Neutrophil (primary cell): Measurements from ENCODE around the gene LYPLA2.
"Not testable (repeated sequence)": the region's sequence is repeated elsewhere in the genome, so short reads cannot be mapped to it uniquely, and the experiment has no call there.

Source experiments
- H3K27ac ChIP-seq: fragments of 200-600 bp; sonication (generic); 2 replicates; pipeline ENCODE4 v1.5.1; 2016; ENCODE audit warnings: mild to moderate bottlenecking, moderate library complexity
- H3K27me3 ChIP-seq: fragments of 200-600 bp; sonication (generic); 2 replicates; pipeline ENCODE4 v1.6.0; 2016; ENCODE audit warnings: mild to moderate bottlenecking
- H3K36me3 ChIP-seq: fragments of 200-600 bp; sonication (generic); 2 replicates; pipeline ENCODE4 v1.5.1; 2017
- H3K4me1 ChIP-seq, 2 experiments: fragments of 200-600 bp in 1 of 2; sonication (generic) in 1 of 2; 1 replicate in 1 of 2; 2 replicates in 1 of 2; pipeline versions ENCODE4 v1.5.1 to v1.6.1; 2013 to 2016; ENCODE audit warnings: low read depth in 1 of 2, low read length in 1 of 2, mild to moderate bottlenecking in 1 of 2, moderate library complexity in 1 of 2; ENCODE audit not compliant: control insufficient read depth in 1 of 2, insufficient read depth in 1 of 2
- H3K4me3 ChIP-seq, 2 experiments: fragments of 200-600 bp in 1 of 2; sonication (generic) in 1 of 2; 1 replicate in 1 of 2; 2 replicates in 1 of 2; pipeline ENCODE4 v1.5.1; 2013 to 2016; ENCODE audit warnings: low read depth in 1 of 2, low read length in 1 of 2, mild to moderate bottlenecking in 1 of 2, moderate library complexity in 1 of 2
- H3K9me3 ChIP-seq: fragments of 200-600 bp; sonication (generic); 2 replicates; pipeline ENCODE4 v1.5.1; 2016
- CTCF ChIP-seq: fragments of 200-600 bp; sonication (generic); IDR thresholded peaks from 2 replicates; pipeline ENCODE4 v1.5.1; 2016; ENCODE audit warnings: antibody characterized with exemption

Gene LYPLA2

GRCh38 chr1:23793018-23793781, 2.3 kb downstream of the LYPLA2 start:
- no peaks in the 10 kb centered on the region for H3K9me3 ChIP-seq
- peaks cover 20 to 24% of the 10 kb centered on the region in 2 experiments for H3K4me1 ChIP-seq
- TF ChIP-seq CTCF: no peak
- H3K27ac ChIP-seq: no peak overlapping the region
- H3K36me3 ChIP-seq: peaks cover 54% of the 10 kb centered on the region
- H3K4me3 ChIP-seq: no peak overlapping the region
- H3K27me3 ChIP-seq: no peaks in the 10 kb centered on the region

GRCh38 chr1:23793861-23794731, 3.2 kb downstream of the LYPLA2 start:
- no peak for TF ChIP-seq CTCF
- Histone ChIP-seq H3K27ac (no peak overlapping the region), H3K9me3 (no peaks in the 10 kb centered on the region), H3K4me1 (peaks cover 21 to 25% of the 10 kb centered on the region in 2 experiments), H3K4me3 (no peak overlapping the region), H3K27me3 (no peaks in the 10 kb centered on the region), H3K36me3 (peaks cover 60% of the 10 kb centered on the region)

- H3K27me3 ChIP-seq, H3K4me3 ChIP-seq, H3K9me3 ChIP-seq, H3K27ac ChIP-seq: not testable (repeated sequence)
- peaks cover 28 to 31% of the 10 kb centered on the region in 2 experiments for H3K4me1 ChIP-seq
- H3K36me3 ChIP-seq: peaks cover 60% of the 10 kb centered on the region
Observed at GRCh38 chr1:23794732-23795182, 3.8 kb downstream of the LYPLA2 start.

- no peak for TF ChIP-seq CTCF
- H3K4me1 ChIP-seq: peaks cover 25 to 29% of the 10 kb centered on the region in 2 experiments
- no peak overlapping the region for H3K27ac ChIP-seq
- no peaks in the 10 kb centered on the region for H3K9me3 ChIP-seq
- no peak overlapping the region for H3K4me3 ChIP-seq
- no peaks in the 10 kb centered on the region for H3K27me3 ChIP-seq
- H3K36me3 ChIP-seq: peaks cover 60% of the 10 kb centered on the region
Observed at GRCh38 chr1:23795676-23796465, 4.9 kb downstream of the LYPLA2 start.

- Histone ChIP-seq H3K36me3 (peaks cover 60% of the 10 kb centered on the region), H3K4me3 (no peak overlapping the region), H3K27ac (no peak overlapping the region), H3K4me1 (peaks cover 27 to 31% of the 10 kb centered on the region in 2 experiments), H3K27me3 (no peaks in the 10 kb centered on the region), H3K9me3 (no peaks in the 10 kb centered on the region)
- TF ChIP-seq CTCF: no peak
Observed at GRCh38 chr1:23796466-23797271, 5.7 kb downstream of the LYPLA2 start.
